T47D (cell line): ENCODE measurements around the gene B3GALT6.

Experiments
- DNase-seq, 2 experiments: peaks; one replicate each; pipeline versions ENCODE4 v3.0.0 to v3.0.0-alpha.2; 2011 to 2012; ENCODE audit warnings: low read depth in 1 of 2, low spot score in 1 of 2
- JUND ChIP-seq: IDR thresholded peaks from 2 replicates; pipeline ENCODE4 v1.6.1; 2012; ENCODE audit warnings: low read depth
- in situ Hi-C: cut with HindIII; loops from 2 replicates; pipeline ENCODE4 v1.10.0; 2016; ENCODE audit warnings: low sequenced_read_pairs, low pct_unique_long_range_greater_than_20kb

The B3GALT6 gene

GRCh38 chr1:1225913-1226312 is 6.1 kb upstream of the B3GALT6 start:
- DNase-seq, result no peak
- no peak for TF ChIP-seq JUND
- in situ Hi-C loops, result no loop called here

- in situ Hi-C loops, result no loop called here
- TF ChIP-seq JUND, result no peak
- DNase-seq, result no peak
Measured at GRCh38 chr1:1226566-1227362, 5.3 kb upstream of the B3GALT6 start.

- DNase-seq, result no peak
- in situ Hi-C loops, result no loop called here
- TF ChIP-seq JUND, result no peak
Measured at GRCh38 chr1:1227386-1227785, 4.7 kb upstream of the B3GALT6 start.

- TF ChIP-seq JUND, result no peak
- in situ Hi-C loops, result no loop called here
- no peak for DNase-seq
Measured at GRCh38 chr1:1228187-1228586, 3.9 kb upstream of the B3GALT6 start.

- in situ Hi-C loops, result no loop called here
- no peak for DNase-seq
Measured at GRCh38 chr1:1228596-1229321, 3.3 kb upstream of the B3GALT6 start.

GRCh38 chr1:1229770-1230169 is 2.3 kb upstream of the B3GALT6 start:
- TF ChIP-seq JUND, result no peak
- no peak for DNase-seq
- in situ Hi-C loops, result no loop called here

More at GRCh38 chr1:1228596-1229321, 3.3 kb upstream of the B3GALT6 start:
- TF ChIP-seq JUND, result no peak

- in situ Hi-C loops, result no loop called here
- DNase-seq, result peak; percentile 77 to 80
Measured at GRCh38 chr1:1230656-1231399, 1.2 kb upstream of the B3GALT6 start.

GRCh38 chr1:1231400-1232207 is 433 bp upstream of the B3GALT6 start, which contains the start of gene SDF4:
Gene SDF4, minus strand, starts transcription at chr1:1232001. Its CDS starts 3,229 bp downstream, at chr1:1228772.
- in situ Hi-C loops, result no loop called here
- no peak for TF ChIP-seq JUND
- peak; percentile 95 to 98 for DNase-seq

More at GRCh38 chr1:1230656-1231399, 1.2 kb upstream of the B3GALT6 start:
- TF ChIP-seq JUND, result no peak

- in situ Hi-C loops, result no loop called here
- no peak for TF ChIP-seq JUND
- no peak for DNase-seq
Measured at GRCh38 chr1:1232796-1233566, 944 bp downstream of the B3GALT6 start.

- no peak for TF ChIP-seq JUND
- DNase-seq, result no peak
- in situ Hi-C loops, result no loop called here
Measured at GRCh38 chr1:1233567-1233892, 1.5 kb downstream of the B3GALT6 start.

GRCh38 chr1:1234180-1234808 is 2.3 kb downstream of the B3GALT6 start:
- in situ Hi-C loops, result no loop called here
- no peak for TF ChIP-seq JUND

More at GRCh38 chr1:1234180-1234808, 2.3 kb downstream of the B3GALT6 start:
- no peak for DNase-seq
